ENCODE measurements around the gene HEMK1.

DNA sequence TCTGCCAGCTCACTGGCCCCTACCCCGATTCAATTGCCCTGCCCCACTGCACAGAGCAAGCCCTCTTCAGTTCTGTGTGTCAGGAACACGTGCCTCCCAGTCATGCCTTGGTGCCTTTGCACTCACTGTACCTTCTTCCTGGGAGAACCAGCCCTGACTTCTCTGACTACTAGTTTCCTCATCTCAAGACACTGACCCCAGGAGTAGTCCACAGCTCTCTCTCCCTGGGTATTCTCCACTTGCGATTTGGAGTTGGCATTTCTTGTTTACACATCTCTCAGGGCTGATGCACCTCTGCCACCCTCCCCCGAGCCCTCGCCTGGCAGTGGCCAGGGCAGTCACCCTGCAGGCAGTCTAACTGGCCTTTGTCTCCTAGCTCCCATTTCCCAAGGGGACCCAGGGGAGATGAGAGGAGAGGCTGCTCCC is 36.6 kb downstream of the HEMK1 start:
- TF ChIP-seq POLR2A (IDR thresholded peaks at IDR 0.05), result no peak
- TF ChIP-seq, protein P1, sequence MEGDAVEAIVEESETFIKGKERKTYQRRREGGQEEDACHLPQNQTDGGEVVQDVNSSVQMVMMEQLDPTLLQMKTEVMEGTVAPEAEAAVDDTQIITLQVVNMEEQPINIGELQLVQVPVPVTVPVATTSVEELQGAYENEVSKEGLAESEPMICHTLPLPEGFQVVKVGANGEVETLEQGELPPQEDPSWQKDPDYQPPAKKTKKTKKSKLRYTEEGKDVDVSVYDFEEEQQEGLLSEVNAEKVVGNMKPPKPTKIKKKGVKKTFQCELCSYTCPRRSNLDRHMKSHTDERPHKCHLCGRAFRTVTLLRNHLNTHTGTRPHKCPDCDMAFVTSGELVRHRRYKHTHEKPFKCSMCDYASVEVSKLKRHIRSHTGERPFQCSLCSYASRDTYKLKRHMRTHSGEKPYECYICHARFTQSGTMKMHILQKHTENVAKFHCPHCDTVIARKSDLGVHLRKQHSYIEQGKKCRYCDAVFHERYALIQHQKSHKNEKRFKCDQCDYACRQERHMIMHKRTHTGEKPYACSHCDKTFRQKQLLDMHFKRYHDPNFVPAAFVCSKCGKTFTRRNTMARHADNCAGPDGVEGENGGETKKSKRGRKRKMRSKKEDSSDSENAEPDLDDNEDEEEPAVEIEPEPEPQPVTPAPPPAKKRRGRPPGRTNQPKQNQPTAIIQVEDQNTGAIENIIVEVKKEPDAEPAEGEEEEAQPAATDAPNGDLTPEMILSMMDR (IDR thresholded peaks at IDR 0.05), result no peak

Measured in body of pancreas (tissue), 4 donors.